WTC11 (cell line): Measurements from ENCODE around the gene C7. TPM values are rescaled to one million over a fixed set of nuclear protein-coding genes. Genes with fewer than 3 reads are reported as not detected.

Experiments
- ATAC-seq: fragments of 200-7000 bp; cut with Tn5 transposase; 2 replicates; pipeline ENCODE4 v1.10.0; 2021; ENCODE audit warnings: mild to moderate bottlenecking, moderate library complexity
- CTCF ChIA-PET: fragments of 300-600 bp; sonication (Branson Sonifier 250); formaldehyde crosslinking; loops from one replicate; lab custom pipeline; 2021; ENCODE audit warnings: antibody characterized with exemption; lab: Charles Lee
- POLR2A ChIA-PET: fragments of 350-600 bp; sonication (Branson Sonifier 250); formaldehyde crosslinking; loops from one replicate; lab custom pipeline; 2021; ENCODE audit warnings: antibody characterized with exemption; lab: Charles Lee
- DNase-seq: peaks from one replicate; pipeline ENCODE4 v3.0.0; 2021; ENCODE audit warnings: low spot score
- H3K27ac Mint-ChIP-seq: 2 replicates; pipeline ENCODE4 v1.8.0; 2021; ENCODE audit warnings: mixed read lengths
- H3K27me3 Mint-ChIP-seq: 2 replicates; pipeline ENCODE4 v1.8.0; 2021; ENCODE audit warnings: low read depth, mild to moderate bottlenecking, moderate library complexity, mixed read lengths
- H3K36me3 Mint-ChIP-seq: 2 replicates; pipeline ENCODE4 v1.8.0; 2021; ENCODE audit warnings: mixed read lengths
- H3K4me1 Mint-ChIP-seq: 2 replicates; pipeline ENCODE4 v1.8.0; 2022; ENCODE audit warnings: mixed read lengths
- H3K4me3 Mint-ChIP-seq: 2 replicates; pipeline ENCODE4 v1.8.0; 2021; ENCODE audit warnings: mild to moderate bottlenecking, moderate library complexity, mixed read lengths
- H3K9me3 Mint-ChIP-seq: 2 replicates; pipeline ENCODE4 v1.8.0; 2021; ENCODE audit warnings: mixed read lengths
- CREM ChIP-seq: sonication (generic); formaldehyde crosslinking; IDR thresholded peaks from 2 replicates; pipeline ENCODE4 v1.8.1; 2022; ENCODE audit warnings: mild to moderate bottlenecking, missing genetic modification reagents, moderate library complexity
- EMX1 ChIP-seq: fragments of 250-450 bp; sonication (Bioruptor Pico); IDR thresholded peaks from 2 replicates; pipeline ENCODE4 v1.8.0; 2021; ENCODE audit warnings: mild to moderate bottlenecking
- FOXP1 ChIP-seq: sonication (generic); formaldehyde crosslinking; IDR thresholded peaks from 2 replicates; pipeline ENCODE4 v1.8.0; 2022; ENCODE audit warnings: missing genetic modification reagents, mild to moderate bottlenecking, moderate library complexity, borderline replicate concordance
- KAT7 ChIP-seq: sonication (generic); formaldehyde crosslinking; IDR thresholded peaks from 2 replicates; pipeline ENCODE4 v1.8.1; 2023; ENCODE audit warnings: missing genetic modification reagents, mild to moderate bottlenecking, borderline replicate concordance
- MYBL2 ChIP-seq: sonication (generic); formaldehyde crosslinking; IDR thresholded peaks from 2 replicates; pipeline ENCODE4 v1.8.1; 2023; ENCODE audit warnings: mild to moderate bottlenecking, moderate library complexity, missing genetic modification reagents
- NR3C1 ChIP-seq: sonication (generic); formaldehyde crosslinking; conservative IDR thresholded peaks from 2 replicates; pipeline ENCODE4 v1.8.1; 2023; ENCODE audit warnings: low read depth, mild to moderate bottlenecking, missing genetic modification reagents
- SOX15 ChIP-seq: fragments of 250-450 bp; sonication (Bioruptor Pico); IDR thresholded peaks from 2 replicates; pipeline ENCODE4 v1.9.0; 2021; ENCODE audit warnings: mild to moderate bottlenecking
- SP1 ChIP-seq: sonication (generic); formaldehyde crosslinking; conservative IDR thresholded peaks from 2 replicates; pipeline ENCODE4 v1.8.1; 2022; ENCODE audit warnings: missing genetic modification reagents
- TCF7 ChIP-seq: sonication (generic); formaldehyde crosslinking; IDR thresholded peaks from 2 replicates; pipeline ENCODE4 v1.8.0; 2022; ENCODE audit warnings: mild to moderate bottlenecking, low read depth, missing genetic modification reagents, moderate library complexity
- total RNA-seq: library from RNA; stranded (reverse); gene quantifications from 3 replicates; pipeline ENCODE4 v1.2.3, GENCODE V29; 2021
- TF ChIP-seq, protein P1 (sequence below): sonication (generic); formaldehyde crosslinking; IDR thresholded peaks from 2 replicates; pipeline ENCODE4 v1.8.0; 2023; ENCODE audit warnings: missing genetic modification reagents, mild to moderate bottlenecking, borderline replicate concordance
- TF ChIP-seq, protein P2 (sequence below): sonication (generic); formaldehyde crosslinking; IDR thresholded peaks from 2 replicates; pipeline ENCODE4 v1.8.0; 2023; ENCODE audit warnings: missing genetic modification reagents
- TF ChIP-seq, protein P3 (sequence below): sonication (generic); formaldehyde crosslinking; IDR thresholded peaks from 2 replicates; pipeline ENCODE4 v1.8.1; 2022; ENCODE audit warnings: low read depth, mild to moderate bottlenecking, moderate library complexity, missing genetic modification reagents, borderline replicate concordance
- TF ChIP-seq, protein P4 (sequence below): sonication (generic); formaldehyde crosslinking; IDR thresholded peaks from 2 replicates; pipeline ENCODE4 v1.8.1; 2023; ENCODE audit warnings: mild to moderate bottlenecking, missing genetic modification reagents
- TF ChIP-seq, protein P5 (sequence below): sonication (generic); formaldehyde crosslinking; IDR thresholded peaks from 2 replicates; pipeline ENCODE4 v1.8.0; 2022; ENCODE audit warnings: mild to moderate bottlenecking, missing genetic modification reagents

The C7 gene
- total RNA-seq, 1 experiment from 2014 or later = 4.5 TPM

DNA sequence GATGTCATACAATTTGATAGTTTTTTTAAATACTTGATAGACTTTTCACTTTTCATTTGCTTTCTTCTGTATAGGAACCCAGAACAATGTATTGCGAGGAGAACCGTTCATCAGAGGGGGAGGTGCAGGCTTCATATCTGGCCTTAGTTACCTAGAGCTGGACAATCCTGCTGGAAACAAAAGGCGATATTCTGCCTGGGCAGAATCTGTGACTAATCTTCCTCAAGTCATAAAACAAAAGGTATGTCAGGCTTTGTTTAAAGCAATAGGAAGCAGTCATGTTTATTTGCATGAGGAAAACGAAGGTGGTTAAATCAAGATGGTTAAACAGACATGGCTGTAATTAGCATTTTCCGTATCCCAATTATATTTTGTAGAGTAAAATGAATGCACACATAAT is 46.0 kb downstream of the C7 start (continued):
- TF ChIP-seq, protein P1, sequence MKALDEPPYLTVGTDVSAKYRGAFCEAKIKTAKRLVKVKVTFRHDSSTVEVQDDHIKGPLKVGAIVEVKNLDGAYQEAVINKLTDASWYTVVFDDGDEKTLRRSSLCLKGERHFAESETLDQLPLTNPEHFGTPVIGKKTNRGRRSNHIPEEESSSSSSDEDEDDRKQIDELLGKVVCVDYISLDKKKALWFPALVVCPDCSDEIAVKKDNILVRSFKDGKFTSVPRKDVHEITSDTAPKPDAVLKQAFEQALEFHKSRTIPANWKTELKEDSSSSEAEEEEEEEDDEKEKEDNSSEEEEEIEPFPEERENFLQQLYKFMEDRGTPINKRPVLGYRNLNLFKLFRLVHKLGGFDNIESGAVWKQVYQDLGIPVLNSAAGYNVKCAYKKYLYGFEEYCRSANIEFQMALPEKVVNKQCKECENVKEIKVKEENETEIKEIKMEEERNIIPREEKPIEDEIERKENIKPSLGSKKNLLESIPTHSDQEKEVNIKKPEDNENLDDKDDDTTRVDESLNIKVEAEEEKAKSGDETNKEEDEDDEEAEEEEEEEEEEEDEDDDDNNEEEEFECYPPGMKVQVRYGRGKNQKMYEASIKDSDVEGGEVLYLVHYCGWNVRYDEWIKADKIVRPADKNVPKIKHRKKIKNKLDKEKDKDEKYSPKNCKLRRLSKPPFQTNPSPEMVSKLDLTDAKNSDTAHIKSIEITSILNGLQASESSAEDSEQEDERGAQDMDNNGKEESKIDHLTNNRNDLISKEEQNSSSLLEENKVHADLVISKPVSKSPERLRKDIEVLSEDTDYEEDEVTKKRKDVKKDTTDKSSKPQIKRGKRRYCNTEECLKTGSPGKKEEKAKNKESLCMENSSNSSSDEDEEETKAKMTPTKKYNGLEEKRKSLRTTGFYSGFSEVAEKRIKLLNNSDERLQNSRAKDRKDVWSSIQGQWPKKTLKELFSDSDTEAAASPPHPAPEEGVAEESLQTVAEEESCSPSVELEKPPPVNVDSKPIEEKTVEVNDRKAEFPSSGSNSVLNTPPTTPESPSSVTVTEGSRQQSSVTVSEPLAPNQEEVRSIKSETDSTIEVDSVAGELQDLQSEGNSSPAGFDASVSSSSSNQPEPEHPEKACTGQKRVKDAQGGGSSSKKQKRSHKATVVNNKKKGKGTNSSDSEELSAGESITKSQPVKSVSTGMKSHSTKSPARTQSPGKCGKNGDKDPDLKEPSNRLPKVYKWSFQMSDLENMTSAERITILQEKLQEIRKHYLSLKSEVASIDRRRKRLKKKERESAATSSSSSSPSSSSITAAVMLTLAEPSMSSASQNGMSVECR = no peak
- TF ChIP-seq, protein P2, sequence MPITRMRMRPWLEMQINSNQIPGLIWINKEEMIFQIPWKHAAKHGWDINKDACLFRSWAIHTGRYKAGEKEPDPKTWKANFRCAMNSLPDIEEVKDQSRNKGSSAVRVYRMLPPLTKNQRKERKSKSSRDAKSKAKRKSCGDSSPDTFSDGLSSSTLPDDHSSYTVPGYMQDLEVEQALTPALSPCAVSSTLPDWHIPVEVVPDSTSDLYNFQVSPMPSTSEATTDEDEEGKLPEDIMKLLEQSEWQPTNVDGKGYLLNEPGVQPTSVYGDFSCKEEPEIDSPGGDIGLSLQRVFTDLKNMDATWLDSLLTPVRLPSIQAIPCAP (CRISPR knock-in tag) = no peak
- TF ChIP-seq MYBL2 (CRISPR knock-in tag) (no peak), SP1 (CRISPR knock-in tag) (no peak), EMX1 (CRISPR knock-in tag) (no peak), SOX15 (CRISPR knock-in tag) (no peak)
- TF ChIP-seq, protein P3, sequence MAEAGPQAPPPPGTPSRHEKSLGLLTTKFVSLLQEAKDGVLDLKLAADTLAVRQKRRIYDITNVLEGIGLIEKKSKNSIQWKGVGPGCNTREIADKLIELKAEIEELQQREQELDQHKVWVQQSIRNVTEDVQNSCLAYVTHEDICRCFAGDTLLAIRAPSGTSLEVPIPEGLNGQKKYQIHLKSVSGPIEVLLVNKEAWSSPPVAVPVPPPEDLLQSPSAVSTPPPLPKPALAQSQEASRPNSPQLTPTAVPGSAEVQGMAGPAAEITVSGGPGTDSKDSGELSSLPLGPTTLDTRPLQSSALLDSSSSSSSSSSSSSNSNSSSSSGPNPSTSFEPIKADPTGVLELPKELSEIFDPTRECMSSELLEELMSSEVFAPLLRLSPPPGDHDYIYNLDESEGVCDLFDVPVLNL = no peak
- TF ChIP-seq, protein P4, sequence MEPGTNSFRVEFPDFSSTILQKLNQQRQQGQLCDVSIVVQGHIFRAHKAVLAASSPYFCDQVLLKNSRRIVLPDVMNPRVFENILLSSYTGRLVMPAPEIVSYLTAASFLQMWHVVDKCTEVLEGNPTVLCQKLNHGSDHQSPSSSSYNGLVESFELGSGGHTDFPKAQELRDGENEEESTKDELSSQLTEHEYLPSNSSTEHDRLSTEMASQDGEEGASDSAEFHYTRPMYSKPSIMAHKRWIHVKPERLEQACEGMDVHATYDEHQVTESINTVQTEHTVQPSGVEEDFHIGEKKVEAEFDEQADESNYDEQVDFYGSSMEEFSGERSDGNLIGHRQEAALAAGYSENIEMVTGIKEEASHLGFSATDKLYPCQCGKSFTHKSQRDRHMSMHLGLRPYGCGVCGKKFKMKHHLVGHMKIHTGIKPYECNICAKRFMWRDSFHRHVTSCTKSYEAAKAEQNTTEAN (CRISPR knock-in tag) = no peak

DNA sequence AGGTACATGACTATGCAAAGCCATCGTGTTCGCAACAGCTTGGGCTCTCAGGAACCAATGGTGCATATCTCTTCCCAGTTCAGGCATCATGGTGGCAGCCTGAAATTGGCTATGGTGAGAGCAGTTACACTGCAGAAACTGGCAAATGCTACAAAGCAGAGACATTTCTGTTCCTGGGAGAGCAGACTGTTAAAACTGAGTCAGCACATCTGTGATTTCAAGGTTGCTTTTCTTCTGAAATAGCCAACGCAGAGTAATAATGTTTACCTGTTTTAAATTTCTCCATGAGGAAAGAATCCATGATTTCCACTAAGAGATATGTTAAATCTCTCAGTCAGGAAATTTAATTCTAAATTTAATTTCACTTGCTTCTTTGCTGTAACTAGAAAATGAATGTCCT is 47.8 kb downstream of the C7 start:
- no peak overlapping the region for H3K4me3 Mint-ChIP-seq
- H3K27ac Mint-ChIP-seq = no peak overlapping the region
- peaks cover 26% of the 10 kb centered on the region for H3K9me3 Mint-ChIP-seq
- H3K36me3 Mint-ChIP-seq = peaks cover 18% of the 10 kb centered on the region
- DNase-seq = no peak
- TF ChIP-seq, protein P2 (CRISPR knock-in tag) = no peak
- TF ChIP-seq TCF7 = no peak
- TF ChIP-seq MYBL2 (CRISPR knock-in tag) = no peak
- no peak for TF ChIP-seq NR3C1
- TF ChIP-seq, protein P4 (CRISPR knock-in tag) = no peak
- TF ChIP-seq, protein P5, sequence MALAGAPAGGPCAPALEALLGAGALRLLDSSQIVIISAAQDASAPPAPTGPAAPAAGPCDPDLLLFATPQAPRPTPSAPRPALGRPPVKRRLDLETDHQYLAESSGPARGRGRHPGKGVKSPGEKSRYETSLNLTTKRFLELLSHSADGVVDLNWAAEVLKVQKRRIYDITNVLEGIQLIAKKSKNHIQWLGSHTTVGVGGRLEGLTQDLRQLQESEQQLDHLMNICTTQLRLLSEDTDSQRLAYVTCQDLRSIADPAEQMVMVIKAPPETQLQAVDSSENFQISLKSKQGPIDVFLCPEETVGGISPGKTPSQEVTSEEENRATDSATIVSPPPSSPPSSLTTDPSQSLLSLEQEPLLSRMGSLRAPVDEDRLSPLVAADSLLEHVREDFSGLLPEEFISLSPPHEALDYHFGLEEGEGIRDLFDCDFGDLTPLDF (CRISPR knock-in tag) = no peak
- no peak for TF ChIP-seq KAT7 (CRISPR knock-in tag)
- no peak for TF ChIP-seq CREM (CRISPR knock-in tag)
- no peak for TF ChIP-seq FOXP1 (CRISPR knock-in tag)
- POLR2A ChIA-PET = no interaction called here
- no peak for ATAC-seq
- CTCF ChIA-PET = no interaction called here
- peaks cover 4% of the 10 kb centered on the region; the same call in 1 of the 2 replicates for H3K27me3 Mint-ChIP-seq
- H3K4me1 Mint-ChIP-seq = peaks cover 20% of the 10 kb centered on the region
